Aorta (tissue), 5 donors: Measurements from ENCODE around the gene PCBP3. TPM values are rescaled to one million over a fixed set of nuclear protein-coding genes. Genes with fewer than 3 reads are reported as not detected.

Source experiments
- ATAC-seq: fragments of 200-7000 bp; cut with Tn5 transposase; one replicate; pipeline ENCODE4 v1.9.1; 2022; ENCODE audit warnings: moderate library complexity; ENCODE audit not compliant: low FRiP score
- DNase-seq, 2 donors: peaks; one replicate each; pipeline ENCODE4 v3.0.0-alpha.2; 2020
- H3K27ac ChIP-seq, 2 donors: one replicate each; pipeline ENCODE4 v1.5.1; 2013; ENCODE audit warnings: low read length in 2 of 2, mild to moderate bottlenecking in 2 of 2, moderate library complexity in 2 of 2, control low read depth in 1 of 2, inconsistent platforms in 1 of 2, low read depth in 1 of 2
- H3K27me3 ChIP-seq, 2 donors: one replicate each; pipeline ENCODE4 v1.6.1; 2013; ENCODE audit warnings: control low read depth in 1 of 2, low read length in 1 of 2, mild to moderate bottlenecking in 1 of 2, moderate library complexity in 1 of 2; ENCODE audit not compliant: insufficient read depth in 2 of 2, control insufficient read depth in 1 of 2
- H3K36me3 ChIP-seq, 2 donors: one replicate each; pipeline ENCODE4 v1.6.1; 2013; ENCODE audit warnings: control low read depth in 1 of 2, low read length in 1 of 2, mild to moderate bottlenecking in 1 of 2; ENCODE audit not compliant: insufficient read depth in 2 of 2, control insufficient read depth in 1 of 2
- H3K4me1 ChIP-seq, 2 donors: one replicate each; pipeline ENCODE4 v1.6.1; 2013; ENCODE audit warnings: low read length in 2 of 2, control low read depth in 1 of 2, mild to moderate bottlenecking in 1 of 2, moderate library complexity in 1 of 2; ENCODE audit not compliant: insufficient read depth in 2 of 2, control insufficient read depth in 1 of 2
- H3K4me3 ChIP-seq, 2 donors: one replicate each; pipeline ENCODE4 v1.5.1; 2013; ENCODE audit warnings: low read length in 2 of 2, control low read depth in 1 of 2, mild to moderate bottlenecking in 1 of 2
- H3K9me3 ChIP-seq: one replicate; pipeline ENCODE4 v1.6.1; 2013; ENCODE audit warnings: mild to moderate bottlenecking, low read length; ENCODE audit not compliant: control insufficient read depth
- WGBS, 2 donors: extraction: QIAGEN DNeasy Blood & Tissue Kit; methylation state at CpG; one replicate each; pipeline ENCODE4 v1.1.7; 2013; 5-methylcytosine and 5-hydroxymethylcytosine counted together
- intact Hi-C, 2 donors: fragments of 100-400 bp; cut with DNase I; formaldehyde crosslinking; loops; one replicate each; pipeline versions ENCODE4 v1.14.2 to v1.15.0; 2022
- polyA plus RNA-seq, 2 donors: library from polyadenylated mRNA; stranded (reverse); fragments of 200-250 nt; gene quantifications; one replicate each; pipeline ENCODE4 v1.2.3, GENCODE V29; 2013
- total RNA-seq, 2 donors: library from RNA; stranded (reverse); fragmentation: NEBNext Ultra II Directional; extraction: Animal tissue kit (Norgen Biotek cat#: 25700); gene quantifications; one replicate each; pipeline ENCODE4 v1.2.1, GENCODE V29; 2021
- donor health status: healthy with polysubstance abuse.
- donor health status: Bipolar disorder and iron deficiency.
- donor health status: DM: no; HTN: no; CAD: no.
- donor health status: DM: no; HTN: no; CAD: no.
- donor health status: DM: yes; HTN: yes; CAD: no.

Gene PCBP3
- total and polyA plus RNA-seq, 4 donors = 3.6 to 15.0 (median 7.0) TPM; not detected in 1

GRCh38 chr21:45761704-45762103, 118.2 kb downstream of the PCBP3 start:
- ATAC-seq = no peak
- no peak overlapping the region for H3K4me3 ChIP-seq
- 93 to 94% methylated on average over 11 of the region's 11 CpGs for WGBS, 2 donors
- no peak overlapping the region for H3K27ac ChIP-seq
- no peaks in the 10 kb centered on the region for H3K36me3 ChIP-seq
- no peak for DNase-seq
- H3K4me1 ChIP-seq = no peaks in the 10 kb centered on the region
- no peaks in the 10 kb centered on the region for H3K27me3 ChIP-seq
- H3K9me3 ChIP-seq = no peaks in the 10 kb centered on the region
- intact Hi-C loops = no loop called here

- H3K4me1 ChIP-seq = no peaks in the 10 kb centered on the region
- H3K27ac ChIP-seq = no peak overlapping the region
- 78 to 85% methylated on average over 19 of the region's 19 CpGs for WGBS, 2 donors
- H3K9me3 ChIP-seq = no peaks in the 10 kb centered on the region
- H3K27me3 ChIP-seq = no peaks in the 10 kb centered on the region
- no peaks in the 10 kb centered on the region for H3K36me3 ChIP-seq
- no peak overlapping the region for H3K4me3 ChIP-seq
- ATAC-seq (no peak), DNase-seq (no peak)
- intact Hi-C loops = no loop called here
These were observed 119.5 kb downstream of the PCBP3 start for GRCh38 chr21:45763074-45763473.

- Histone ChIP-seq H3K27ac (no peak overlapping the region), H3K9me3 (no peaks in the 10 kb centered on the region), H3K4me1 (no peaks in the 10 kb centered on the region), H3K36me3 (no peaks in the 10 kb centered on the region), H3K4me3 (no peak overlapping the region), H3K27me3 (no peaks in the 10 kb centered on the region)
- peak in 1 of 2 donors; percentile 46 for DNase-seq
- intact Hi-C loops = no loop called here
- 81 to 89% methylated on average over 20 of the region's 20 CpGs for WGBS, 2 donors
- no peak for ATAC-seq
These were observed 120.0 kb downstream of the PCBP3 start for GRCh38 chr21:45763506-45763905.

- Histone ChIP-seq H3K36me3 (no peaks in the 10 kb centered on the region), H3K4me3 (no peak overlapping the region), H3K4me1 (no peaks in the 10 kb centered on the region), H3K27me3 (no peaks in the 10 kb centered on the region), H3K9me3 (no peaks in the 10 kb centered on the region), H3K27ac (no peak overlapping the region)
- intact Hi-C loops = no loop called here
- WGBS, 2 donors = 90 to 94% methylated on average over 9 of the region's 9 CpGs
- peak in 1 of 2 donors; percentile 55 for DNase-seq
- ATAC-seq = no peak
These were observed 121.3 kb downstream of the PCBP3 start for GRCh38 chr21:45764792-45765191.

GRCh38 chr21:45765375-45765774, 121.8 kb downstream of the PCBP3 start:
- whole genome bisulfite sequencing, 2 donors = 92 to 96% methylated on average over 12 of the region's 12 CpGs
- intact Hi-C loops = no loop called here
- no peaks in the 10 kb centered on the region for H3K27me3 ChIP-seq
- H3K27ac ChIP-seq = no peak overlapping the region
- no peaks in the 10 kb centered on the region for H3K4me1 ChIP-seq
- no peaks in the 10 kb centered on the region for H3K9me3 ChIP-seq
- no peak for ATAC-seq
- no peaks in the 10 kb centered on the region for H3K36me3 ChIP-seq
- DNase-seq = peak in 1 of 2 donors; percentile 64
- H3K4me3 ChIP-seq = no peak overlapping the region

GRCh38 chr21:45766055-45766454, 122.5 kb downstream of the PCBP3 start:
- DNase-seq (no peak), ATAC-seq (no peak)
- H3K27me3 ChIP-seq = no peaks in the 10 kb centered on the region
- H3K27ac ChIP-seq = no peak overlapping the region
- WGBS, 2 donors = 95 to 97% methylated on average over 14 of the region's 14 CpGs
- H3K9me3 ChIP-seq = no peaks in the 10 kb centered on the region
- H3K36me3 ChIP-seq = no peaks in the 10 kb centered on the region
- H3K4me3 ChIP-seq = no peak overlapping the region
- intact Hi-C loops = no loop called here
- no peaks in the 10 kb centered on the region for H3K4me1 ChIP-seq

- DNase-seq (no peak), ATAC-seq (no peak)
- H3K27ac ChIP-seq = no peak overlapping the region
- no peaks in the 10 kb centered on the region for H3K27me3 ChIP-seq
- no peaks in the 10 kb centered on the region for H3K4me1 ChIP-seq
- 94 to 99% methylated on average over 5 of the region's 5 CpGs for WGBS, 2 donors
- intact Hi-C loops = no loop called here
- H3K4me3 ChIP-seq = no peak overlapping the region
- H3K36me3 ChIP-seq = no peaks in the 10 kb centered on the region
- H3K9me3 ChIP-seq = no peaks in the 10 kb centered on the region
These were observed 123.0 kb downstream of the PCBP3 start for GRCh38 chr21:45766501-45766900.

- peak; percentile 47 for ATAC-seq
- Histone ChIP-seq H3K4me1 (no peaks in the 10 kb centered on the region), H3K4me3 (no peak overlapping the region), H3K27ac (no peak overlapping the region), H3K27me3 (no peaks in the 10 kb centered on the region), H3K36me3 (no peaks in the 10 kb centered on the region), H3K9me3 (no peaks in the 10 kb centered on the region)
- 91 to 92% methylated on average over 13 of the region's 13 CpGs for WGBS, 2 donors
- no peak for DNase-seq
- intact Hi-C loops = no loop called here
These were observed 123.8 kb downstream of the PCBP3 start for GRCh38 chr21:45767071-45768006.
